HAP-1 (cell line): ENCODE measurements around the gene INHA.

Source experiments
- DNase-seq, 2 experiments: peaks; one replicate each; pipeline ENCODE4 v3.0.0-alpha.2; 2016 to 2020; ENCODE audit warnings: low spot score in 2 of 2
- H3K27me3 ChIP-seq: fragments of 250-450 bp; sonication (Bioruptor Pico); 2 replicates; pipeline ENCODE4 v1.5.1; 2020; ENCODE audit warnings: low read depth, mild to moderate bottlenecking, moderate library complexity
- H3K36me3 ChIP-seq: fragments of 250-450 bp; sonication (Bioruptor Pico); replicated peaks from 2 replicates; pipeline ENCODE4 v1.5.1; 2020; ENCODE audit warnings: mild to moderate bottlenecking
- H3K4me1 ChIP-seq: fragments of 250-450 bp; sonication (Bioruptor Pico); 2 replicates; pipeline ENCODE4 v1.5.1; 2020; ENCODE audit warnings: mild to moderate bottlenecking
- H3K4me3 ChIP-seq: fragments of 250-450 bp; sonication (Bioruptor Pico); 2 replicates; pipeline ENCODE4 v1.5.1; 2020; ENCODE audit warnings: mild to moderate bottlenecking, moderate library complexity
- H3K9me3 ChIP-seq: fragments of 250-450 bp; sonication (Bioruptor Pico); 2 replicates; pipeline ENCODE4 v1.5.1; 2020; ENCODE audit warnings: mild to moderate bottlenecking, moderate library complexity
- in situ Hi-C: fragments of 300-500 bp; cut with MboI; formaldehyde crosslinking; loops from 3 replicates; pipeline ENCODE4 v1.14.3; 2020; ENCODE audit warnings: low sequenced_read_pairs, inconsistent platforms, mixed read lengths

INHA gene

DNA sequence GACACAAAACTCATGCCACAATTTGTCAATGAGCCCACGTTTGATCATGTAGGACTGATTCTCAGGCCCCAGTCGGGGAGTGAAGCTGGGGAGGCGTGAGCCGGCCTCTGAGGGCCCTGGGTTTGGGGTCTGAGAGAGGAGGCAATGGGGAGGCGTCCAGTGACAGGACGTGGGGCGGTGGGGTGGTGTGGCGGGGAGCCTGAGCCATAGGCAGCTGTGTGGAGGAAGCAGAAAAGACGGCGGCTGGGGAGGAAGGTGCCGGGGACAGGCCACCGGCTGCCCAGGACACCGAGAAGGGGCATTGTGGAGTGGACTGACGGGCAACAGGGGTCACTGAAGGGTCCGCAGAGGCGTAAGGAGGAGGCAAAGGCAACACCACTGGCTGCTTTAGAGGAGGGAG is 35.7 kb upstream of the INHA start:
- no peak for DNase-seq
- Histone ChIP-seq H3K4me1 (no peaks in the 10 kb centered on the region; the same call in 1 of the 2 replicates), H3K4me3 (no peak overlapping the region), H3K27me3 (peaks cover 18% of the 10 kb centered on the region), H3K9me3 (no peaks in the 10 kb centered on the region), H3K36me3 (peaks cover 15% of the 10 kb centered on the region)
- in situ Hi-C loops = no loop called here

- peaks cover 13% of the 10 kb centered on the region for H3K27me3 ChIP-seq
- no peak overlapping the region for H3K4me3 ChIP-seq
- in situ Hi-C loops = no loop called here
- H3K4me1 ChIP-seq = peaks cover 2% of the 10 kb centered on the region; the same call in 1 of the 2 replicates
- DNase-seq = no peak
- no peaks in the 10 kb centered on the region for H3K9me3 ChIP-seq
- peaks cover 19% of the 10 kb centered on the region for H3K36me3 ChIP-seq
These were observed 35.1 kb upstream of the INHA start for GRCh38 chr2:219536967-219537366.

GRCh38 chr2:219537657-219538488 is 34.2 kb upstream of the INHA start:
- Histone ChIP-seq H3K4me1 (peaks cover 8% of the 10 kb centered on the region; the same call in 1 of the 2 replicates), H3K27me3 (peaks cover 4% of the 10 kb centered on the region), H3K9me3 (no peaks in the 10 kb centered on the region), H3K36me3 (peaks cover 19% of the 10 kb centered on the region), H3K4me3 (no peak overlapping the region)
- DNase-seq = no peak
- in situ Hi-C loops = no loop called here

GRCh38 chr2:219538504-219538951 is 33.6 kb upstream of the INHA start:
- Histone ChIP-seq H3K36me3 (peaks cover 19% of the 10 kb centered on the region), H3K4me3 (no peak overlapping the region), H3K9me3 (no peaks in the 10 kb centered on the region), H3K27me3 (peaks cover 2% of the 10 kb centered on the region; the same call in 1 of the 2 replicates), H3K4me1 (peaks cover 8% of the 10 kb centered on the region; the same call in 1 of the 2 replicates)
- in situ Hi-C loops = no loop called here
- no peak for DNase-seq

GRCh38 chr2:219538956-219539788 is 32.9 kb upstream of the INHA start:
- H3K36me3 ChIP-seq = peaks cover 19% of the 10 kb centered on the region
- H3K27me3 ChIP-seq = peaks cover 2% of the 10 kb centered on the region; the same call in 1 of the 2 replicates
- in situ Hi-C loops = no loop called here
- DNase-seq = no peak
- peaks cover 8% of the 10 kb centered on the region; the same call in 1 of the 2 replicates for H3K4me1 ChIP-seq
- no peak overlapping the region for H3K4me3 ChIP-seq
- no peaks in the 10 kb centered on the region for H3K9me3 ChIP-seq

DNA sequence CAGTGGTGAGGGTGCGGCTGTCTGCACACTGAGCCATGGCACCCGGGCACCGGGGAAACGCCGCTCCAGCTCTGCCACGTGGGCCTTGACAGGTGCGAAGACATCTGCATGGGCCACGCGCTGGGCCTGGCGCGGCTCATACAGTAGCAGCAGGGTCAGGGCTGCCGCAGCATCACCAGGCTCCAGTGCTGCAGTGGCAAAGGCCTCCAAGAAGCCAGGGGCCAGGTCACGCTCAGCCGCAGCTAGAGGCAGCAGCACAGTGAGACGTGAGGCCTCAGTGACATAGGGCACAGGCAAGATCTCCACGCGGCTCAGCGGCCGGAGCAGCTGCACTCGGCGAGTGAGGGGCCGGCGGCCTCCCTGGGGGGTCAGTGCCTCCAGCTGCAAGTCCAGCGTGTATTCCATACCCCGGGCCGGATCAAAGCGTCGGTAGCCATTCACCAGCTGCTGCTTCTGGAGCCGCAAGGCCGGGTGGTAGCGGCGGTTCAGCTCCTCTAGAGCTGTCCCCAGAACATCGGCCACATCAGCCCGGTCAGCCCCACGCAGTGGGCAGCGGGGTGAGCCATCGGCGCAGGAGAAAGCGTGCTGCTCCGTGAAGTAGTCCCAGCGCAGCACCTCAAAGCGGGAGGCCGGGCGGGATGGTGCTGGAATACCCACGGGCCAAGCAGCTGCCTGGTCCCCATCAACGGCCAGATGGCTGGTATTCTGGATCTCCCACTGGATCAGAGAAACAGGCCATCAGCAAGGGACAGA is 32.0 kb upstream of the INHA start:
- no peaks in the 10 kb centered on the region for H3K27me3 ChIP-seq
- no peaks in the 10 kb centered on the region for H3K9me3 ChIP-seq
- H3K4me1 ChIP-seq = peaks cover 8% of the 10 kb centered on the region; the same call in 1 of the 2 replicates
- no peak overlapping the region for H3K4me3 ChIP-seq
- no peak for DNase-seq
- in situ Hi-C loops = loop anchor here (5.0 kb wide), 1 partner anchor 102 kb away; no protein-coding TSS in a partner anchor
- peaks cover 19% of the 10 kb centered on the region for H3K36me3 ChIP-seq

- no peak for DNase-seq
- in situ Hi-C loops = loop anchor here (5.0 kb wide), 1 partner anchor 101 kb away; no protein-coding TSS in a partner anchor
- H3K4me1 ChIP-seq = peaks cover 8% of the 10 kb centered on the region; the same call in 1 of the 2 replicates
- no peaks in the 10 kb centered on the region for H3K27me3 ChIP-seq
- no peaks in the 10 kb centered on the region for H3K9me3 ChIP-seq
- H3K36me3 ChIP-seq = peaks cover 19% of the 10 kb centered on the region
- no peak overlapping the region for H3K4me3 ChIP-seq
These were observed 31.2 kb upstream of the INHA start for GRCh38 chr2:219540784-219541504.

- peaks cover 19% of the 10 kb centered on the region for H3K36me3 ChIP-seq
- peak overlapping the region; percentile 67 for H3K4me3 ChIP-seq
- peak; percentile 56 to 91 for DNase-seq
- no peaks in the 10 kb centered on the region for H3K27me3 ChIP-seq
- in situ Hi-C loops = loop anchor here (5.0 kb wide), 1 partner anchor 101 kb away; no protein-coding TSS in a partner anchor
- H3K4me1 ChIP-seq = peaks cover 8% of the 10 kb centered on the region; the same call in 1 of the 2 replicates
- H3K9me3 ChIP-seq = no peaks in the 10 kb centered on the region
These were observed 30.4 kb upstream of the INHA start for GRCh38 chr2:219541611-219542180.

DNA sequence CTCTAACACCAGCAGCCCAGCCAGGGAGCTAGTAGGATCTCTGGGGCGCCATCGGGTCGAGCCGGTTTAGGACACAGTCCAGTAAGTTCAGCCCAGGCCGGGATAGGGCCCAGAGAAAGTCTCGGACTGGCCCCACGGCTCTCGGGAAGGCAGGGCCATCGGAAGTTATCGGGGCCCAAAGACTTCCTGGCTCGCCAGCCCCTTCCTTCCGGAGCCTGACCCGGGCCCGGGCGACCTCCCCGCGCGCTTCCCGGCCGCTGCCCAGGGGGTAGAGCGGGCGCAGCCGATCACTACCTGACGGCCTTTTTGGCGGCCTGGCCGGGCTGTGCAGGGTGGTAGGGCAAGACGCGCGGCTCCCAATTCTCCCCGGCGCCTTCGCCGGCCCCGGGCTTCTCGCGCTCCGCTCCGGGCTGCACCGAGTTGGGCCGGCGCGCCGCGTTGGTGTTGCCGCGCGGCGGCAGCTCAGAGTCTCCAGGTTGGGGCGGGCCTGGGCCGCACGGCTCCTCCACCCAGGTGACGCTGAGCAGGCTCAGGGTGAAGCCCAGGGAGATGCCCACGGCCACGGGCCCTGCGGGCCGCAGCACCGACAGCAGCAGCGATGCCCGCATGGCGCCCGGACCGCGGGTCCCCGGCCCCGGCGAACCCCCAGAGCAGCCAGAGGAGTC is 29.0 kb upstream of the INHA start:
- Histone ChIP-seq H3K27me3 (no peaks in the 10 kb centered on the region), H3K4me3 (peak overlapping the region; percentile 67), H3K4me1 (peaks cover 8% of the 10 kb centered on the region; the same call in 1 of the 2 replicates), H3K9me3 (no peaks in the 10 kb centered on the region), H3K36me3 (peaks cover 19% of the 10 kb centered on the region)
- DNase-seq = peak in 1 of 2 experiments; percentile 61
- in situ Hi-C loops = loop anchor here (5.0 kb wide), 1 partner anchor 99 kb away; no protein-coding TSS in a partner anchor

GRCh38 chr2:219543596-219544358 is 28.3 kb upstream of the INHA start, which contains the start of the genes CHPF and TMEM198:
Gene CHPF (minus strand): TSS chr2:219543809. CDS start chr2:219543538, 271 bp downstream.
Gene TMEM198 (plus strand): TSS chr2:219544028. CDS start chr2:219544728, 700 bp downstream.
- Histone ChIP-seq H3K4me3 (peak within 1 kb of the TSS; percentile 67), H3K36me3 (peaks cover 19% of the 10 kb centered on the region), H3K27me3 (no peaks in the 10 kb centered on the region), H3K9me3 (no peaks in the 10 kb centered on the region), H3K4me1 (peaks cover 8% of the 10 kb centered on the region; the same call in 1 of the 2 replicates)
- in situ Hi-C loops = loop anchor here (5.0 kb wide), 1 partner anchor 99 kb away; no protein-coding TSS in a partner anchor
- DNase-seq = peak; percentile 97 to 99

GRCh38 chr2:219544567-219544966 is 27.5 kb upstream of the INHA start:
- DNase-seq = no peak

More at GRCh38 chr2:219544567-219544966, 27.5 kb upstream of the INHA start:
- no peaks in the 10 kb centered on the region for H3K9me3 ChIP-seq
- H3K4me1 ChIP-seq = peaks cover 8% of the 10 kb centered on the region; the same call in 1 of the 2 replicates
- H3K36me3 ChIP-seq = peaks cover 19% of the 10 kb centered on the region
- in situ Hi-C loops = loop anchor here (5.0 kb wide), 1 partner anchor 98 kb away; no protein-coding TSS in a partner anchor
- peak overlapping the region; percentile 67 for H3K4me3 ChIP-seq
- no peaks in the 10 kb centered on the region for H3K27me3 ChIP-seq
